HG03095 (cell line): ENCODE results near the gene NRBF2.
"Not testable (repeated sequence)": the region's sequence is repeated elsewhere in the genome, so short reads cannot be mapped to it uniquely, and the experiment has no call there.

Experiments used
- ATAC-seq: cut with Tn5 transposase; IDR thresholded peaks from one replicate; pipeline ENCODE4 v1.9.1; 2021; ENCODE audit warnings: moderate library complexity; ENCODE audit not compliant: unreplicated experiment

Gene NRBF2

DNA sequence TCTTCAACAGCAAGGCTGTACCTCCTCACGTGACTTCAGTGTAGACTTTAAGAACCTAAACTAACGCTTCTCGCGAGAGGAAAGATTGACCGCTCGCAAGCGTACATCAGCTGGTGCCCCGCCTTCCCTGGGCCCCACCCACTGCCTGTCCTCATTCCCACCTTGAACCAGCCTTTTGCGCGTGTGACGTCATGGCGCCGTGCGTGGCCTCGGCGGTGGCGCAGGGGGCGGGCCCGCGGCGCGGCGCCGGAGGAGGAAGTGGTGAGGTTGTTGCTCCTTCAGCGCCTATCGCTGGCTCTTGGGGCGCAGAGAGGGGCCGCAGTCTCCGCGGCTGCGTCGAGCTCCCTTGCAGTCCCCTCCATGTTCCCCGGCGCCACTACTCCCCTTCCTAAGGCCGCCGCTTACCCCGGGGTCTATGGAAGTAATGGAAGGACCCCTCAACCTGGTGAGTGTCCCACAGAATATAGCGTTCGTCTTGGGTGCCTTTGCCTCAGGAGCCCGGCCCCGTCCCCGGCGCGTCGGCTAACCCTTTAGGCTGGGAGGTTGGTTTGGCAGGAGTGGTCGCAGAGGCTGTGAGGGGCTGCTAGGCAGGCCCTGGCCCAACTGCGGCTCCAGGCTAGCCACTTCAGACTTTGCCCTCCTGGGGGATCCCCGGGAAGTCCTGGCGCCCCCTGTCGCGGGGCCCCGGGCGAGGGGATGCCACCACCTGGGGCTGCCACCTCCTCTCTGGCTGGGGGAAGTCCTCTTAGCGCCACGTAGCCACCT lies at the start of gene NRBF2:
Gene NRBF2, plus strand, starts transcription at position 273 of the 765 bp plus-strand sequence. Its CDS starts 143 bp downstream, at position 416.
- peak; percentile 94 for ATAC-seq

GRCh38 chr10:63083406-63083805 lies 49.7 kb upstream of the NRBF2 start:
- not testable (repeated sequence) for ATAC-seq

- peak; percentile 80 for ATAC-seq
Observed at GRCh38 chr10:63083904-63084689, 49.0 kb upstream of the NRBF2 start.

- no peak for ATAC-seq
Observed at GRCh38 chr10:63084690-63085382, 48.3 kb upstream of the NRBF2 start.

DNA sequence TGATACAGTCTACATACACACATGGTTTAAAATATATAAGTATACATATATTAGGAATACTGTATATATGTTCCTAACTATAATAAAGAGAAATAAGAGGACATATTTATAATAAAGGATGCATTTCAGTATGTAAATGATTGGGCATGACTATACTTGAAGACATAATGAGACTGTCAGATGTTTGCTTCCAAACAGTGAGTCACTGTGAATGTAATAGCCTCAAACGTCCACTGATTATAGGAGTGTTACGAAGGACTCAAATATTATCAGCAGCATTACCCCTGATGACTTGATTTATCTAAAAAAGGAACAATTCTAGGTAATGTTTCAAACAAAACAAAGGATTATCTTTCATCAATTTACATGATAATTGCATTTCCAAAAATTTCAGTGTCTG lies 39.9 kb upstream of the NRBF2 start:
- no peak for ATAC-seq

GRCh38 chr10:63094405-63094804 lies 38.7 kb upstream of the NRBF2 start:
- ATAC-seq, result no peak

DNA sequence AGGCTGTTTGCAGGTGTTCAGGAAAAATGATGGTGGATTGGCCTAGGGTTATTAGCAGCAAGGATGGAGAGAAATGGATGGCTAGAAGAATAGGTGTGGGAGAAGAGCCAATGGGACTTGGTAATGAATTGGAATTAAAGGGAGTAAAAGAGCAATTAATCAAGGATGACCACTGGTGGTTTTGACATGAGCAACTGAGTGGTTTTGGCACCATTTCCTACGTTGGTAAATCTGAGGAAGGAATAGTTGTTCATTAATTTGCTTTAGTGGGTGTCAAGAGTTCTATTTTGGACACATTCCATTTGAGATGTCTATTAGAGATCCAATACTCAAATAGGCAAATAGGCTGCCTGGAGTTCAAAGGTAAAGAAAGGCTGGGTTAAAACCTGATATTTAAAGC lies 38.2 kb upstream of the NRBF2 start:
- ATAC-seq, result no peak

DNA sequence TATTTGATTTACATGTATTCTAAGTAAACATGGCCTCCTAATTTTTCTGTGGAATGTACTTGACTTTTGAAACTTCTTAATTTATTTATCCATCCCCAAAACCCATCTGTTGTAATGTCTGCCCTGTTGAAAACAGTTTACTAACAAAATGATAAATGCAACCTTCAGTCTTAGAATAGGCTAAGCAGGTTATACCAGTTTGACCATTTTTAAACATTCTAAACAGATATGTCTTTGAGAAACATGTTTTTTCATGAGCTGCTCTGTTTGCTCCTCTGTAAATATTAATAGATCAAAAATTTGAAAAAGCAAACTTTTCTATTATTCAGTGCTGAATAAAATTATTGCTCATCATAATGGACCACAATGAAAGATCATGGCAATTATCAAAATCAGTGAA lies 33.4 kb upstream of the NRBF2 start:
- ATAC-seq, result no peak

- not testable (repeated sequence) for ATAC-seq
Observed at GRCh38 chr10:63101091-63101490, 32.0 kb upstream of the NRBF2 start.

- not testable (repeated sequence) for ATAC-seq
Observed at GRCh38 chr10:63102279-63102883, 30.7 kb upstream of the NRBF2 start.

- not testable (repeated sequence) for ATAC-seq
Observed at GRCh38 chr10:63103178-63103577, 29.9 kb upstream of the NRBF2 start.

DNA sequence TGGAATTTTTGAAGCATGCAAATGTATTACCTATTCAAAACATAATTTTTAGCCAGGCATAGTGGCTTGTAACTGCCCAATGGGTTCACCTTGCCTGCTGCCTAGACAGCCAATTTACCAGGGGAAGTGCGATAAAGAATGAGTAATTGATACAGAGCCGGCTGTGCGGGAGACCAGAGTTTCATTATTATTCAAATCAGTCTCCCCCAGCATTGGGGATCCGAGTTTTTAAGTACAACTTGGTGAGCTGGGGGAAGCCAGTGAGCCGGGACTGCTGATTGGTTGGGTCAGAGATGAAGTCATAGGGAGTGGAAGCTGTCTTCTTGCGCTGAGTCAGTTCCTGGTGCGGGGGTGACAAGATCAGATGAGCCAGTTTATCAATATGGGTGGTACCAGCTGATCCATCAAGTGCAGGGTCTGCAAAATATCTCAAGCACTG lies 29.1 kb upstream of the NRBF2 start:
- ATAC-seq, result no peak

GRCh38 chr10:63105225-63106110 lies 27.7 kb upstream of the NRBF2 start:
- no peak for ATAC-seq

DNA sequence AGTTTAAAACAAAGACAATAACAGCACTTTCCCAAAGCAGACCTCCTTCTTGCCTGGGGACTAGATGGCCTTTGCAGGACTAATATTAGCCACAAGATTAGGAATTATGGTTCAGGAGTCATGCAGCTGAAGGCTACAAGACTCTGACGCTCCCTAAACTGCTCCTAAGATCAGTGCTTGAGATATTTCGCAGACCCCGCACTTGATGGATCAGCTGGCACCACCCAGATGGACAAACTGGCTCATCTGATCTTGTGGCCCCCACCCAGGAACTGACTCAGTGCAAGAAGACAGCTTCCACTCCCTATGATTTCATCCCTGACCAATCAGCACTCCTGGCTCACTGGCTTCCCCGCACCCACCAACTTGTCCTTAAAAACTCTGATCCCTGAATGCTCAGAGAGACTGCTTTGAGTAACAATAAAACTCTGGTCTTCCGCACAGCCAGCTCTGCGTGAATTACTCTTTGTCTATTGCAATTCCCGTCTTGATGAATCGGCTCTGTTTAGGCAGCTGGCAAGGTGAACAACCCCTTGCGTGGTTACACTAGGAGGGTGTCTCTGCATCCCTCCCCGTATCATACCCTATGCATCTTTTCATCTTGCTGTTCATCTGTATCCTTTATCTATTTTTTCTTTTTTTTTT lies 26.9 kb upstream of the NRBF2 start:
- ATAC-seq, result no peak

DNA sequence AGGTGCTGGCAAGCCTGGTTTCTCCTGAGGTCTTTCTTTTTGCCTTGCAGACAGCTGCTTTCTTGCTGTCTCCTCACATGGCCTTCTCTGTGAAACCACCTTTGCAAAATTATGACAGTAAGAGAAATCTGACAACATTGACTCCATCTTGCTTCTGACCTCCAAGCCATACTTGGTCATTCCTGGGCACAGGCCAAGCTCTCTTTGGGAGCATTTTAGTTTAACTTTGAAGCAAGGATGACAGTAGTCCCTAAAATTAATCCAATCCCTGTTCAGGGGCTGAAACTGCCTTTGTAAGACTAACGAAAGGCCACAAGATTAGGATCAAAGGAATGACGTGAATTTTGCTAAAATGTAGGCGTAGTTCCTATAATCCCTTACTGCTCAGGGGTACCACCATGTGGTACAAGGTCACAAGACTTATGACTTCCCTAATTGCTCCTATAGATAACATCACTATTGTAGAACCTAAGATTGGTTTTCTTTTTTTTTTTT lies 25.1 kb upstream of the NRBF2 start:
- ATAC-seq, result no peak

- no peak for ATAC-seq
Observed at GRCh38 chr10:63110940-63111339, 22.2 kb upstream of the NRBF2 start.

DNA sequence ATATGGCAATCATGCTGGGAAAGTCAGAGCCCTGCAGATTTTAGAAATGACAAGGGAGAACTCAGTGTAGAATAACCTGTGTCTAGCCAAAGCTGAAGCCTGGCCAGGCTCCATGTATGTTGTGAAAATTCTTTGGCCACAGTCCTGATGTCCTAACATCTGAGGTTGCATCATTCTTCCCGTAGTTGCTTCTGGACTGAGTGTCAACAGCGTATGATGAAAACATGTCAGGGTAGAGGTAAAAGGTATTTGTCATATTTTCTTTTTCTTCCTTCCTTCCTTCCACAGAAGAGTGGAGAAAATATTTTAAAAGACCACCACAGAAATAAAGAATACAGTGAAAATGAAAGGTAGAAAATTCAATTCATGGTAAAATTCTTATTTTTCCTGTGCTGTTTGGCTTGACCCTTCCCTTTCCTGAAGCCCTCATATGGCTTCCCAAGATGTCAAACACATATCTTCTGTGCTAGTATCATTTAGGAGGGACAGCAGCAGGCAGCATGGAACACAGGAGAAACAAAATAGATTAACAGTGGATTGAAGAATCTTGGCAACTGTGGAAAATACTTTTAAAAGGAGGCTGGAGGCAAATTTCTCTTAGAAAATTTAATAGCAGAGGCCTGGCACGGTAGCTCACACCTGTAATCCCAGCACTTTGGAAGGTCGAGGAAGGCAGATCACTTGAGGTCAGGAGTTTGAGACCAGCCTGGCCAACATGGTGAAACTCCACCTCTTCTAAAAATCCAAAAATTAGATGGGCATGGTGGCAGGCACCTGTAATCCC lies 18.9 kb upstream of the NRBF2 start:
- ATAC-seq, result no peak

GRCh38 chr10:63115732-63116383 lies 17.3 kb upstream of the NRBF2 start:
- ATAC-seq, result no peak
